Measurements from ENCODE around the gene SLC2A6. TPM values are rescaled to one million over a fixed set of nuclear protein-coding genes. Genes with fewer than 3 reads are reported as not detected.
A peak's percentile ranks its signal among the peaks of the same experiment; 100 is the strongest.

Gene SLC2A6
- total RNA-seq, 1 donor from 2014 or later: 10.5 TPM

DNA sequence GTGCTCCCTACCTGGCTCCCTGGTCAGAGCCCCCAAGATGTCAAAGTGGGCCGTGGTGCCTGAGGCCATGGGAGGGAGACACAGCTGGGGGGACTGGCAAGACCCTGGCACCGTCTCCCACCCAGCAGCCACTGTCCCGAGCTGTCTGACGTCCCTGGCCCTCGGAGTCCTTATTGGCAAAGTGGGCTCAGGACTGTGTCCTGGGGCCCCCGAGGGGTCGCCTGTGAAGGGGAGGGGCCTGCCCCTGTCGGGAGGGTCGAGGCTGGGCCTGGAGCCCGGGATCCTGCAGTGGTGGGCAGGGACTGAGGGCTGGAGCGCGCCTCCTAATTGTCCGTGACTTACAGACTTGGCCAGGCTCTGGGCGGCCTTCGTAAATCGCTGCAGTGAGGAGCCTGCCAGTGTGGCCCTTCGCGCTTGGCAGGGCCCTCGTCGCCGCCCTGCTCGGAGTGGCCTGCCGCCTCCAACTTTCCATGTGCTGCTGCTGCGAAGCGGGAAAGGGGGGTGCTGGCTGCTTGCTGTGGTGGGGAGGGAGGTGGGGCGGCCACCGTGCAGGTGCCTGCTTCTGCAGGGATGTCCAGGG, 32.1 kb upstream of the SLC2A6 start:
- TF ChIP-seq, protein P1, sequence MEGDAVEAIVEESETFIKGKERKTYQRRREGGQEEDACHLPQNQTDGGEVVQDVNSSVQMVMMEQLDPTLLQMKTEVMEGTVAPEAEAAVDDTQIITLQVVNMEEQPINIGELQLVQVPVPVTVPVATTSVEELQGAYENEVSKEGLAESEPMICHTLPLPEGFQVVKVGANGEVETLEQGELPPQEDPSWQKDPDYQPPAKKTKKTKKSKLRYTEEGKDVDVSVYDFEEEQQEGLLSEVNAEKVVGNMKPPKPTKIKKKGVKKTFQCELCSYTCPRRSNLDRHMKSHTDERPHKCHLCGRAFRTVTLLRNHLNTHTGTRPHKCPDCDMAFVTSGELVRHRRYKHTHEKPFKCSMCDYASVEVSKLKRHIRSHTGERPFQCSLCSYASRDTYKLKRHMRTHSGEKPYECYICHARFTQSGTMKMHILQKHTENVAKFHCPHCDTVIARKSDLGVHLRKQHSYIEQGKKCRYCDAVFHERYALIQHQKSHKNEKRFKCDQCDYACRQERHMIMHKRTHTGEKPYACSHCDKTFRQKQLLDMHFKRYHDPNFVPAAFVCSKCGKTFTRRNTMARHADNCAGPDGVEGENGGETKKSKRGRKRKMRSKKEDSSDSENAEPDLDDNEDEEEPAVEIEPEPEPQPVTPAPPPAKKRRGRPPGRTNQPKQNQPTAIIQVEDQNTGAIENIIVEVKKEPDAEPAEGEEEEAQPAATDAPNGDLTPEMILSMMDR (IDR thresholded peaks at IDR 0.05): no peak
- no peak for DNase-seq
- no peaks in the 10 kb centered on the region for H3K9me3 ChIP-seq
- H3K4me3 ChIP-seq: no peak overlapping the region
- no peak for ATAC-seq
- H3K27ac ChIP-seq: no peak overlapping the region
- intact Hi-C loops (cut with DNase I): no loop called here
- H3K4me1 ChIP-seq: peaks cover 29% of the 10 kb centered on the region
- peaks cover 8% of the 10 kb centered on the region for H3K27me3 ChIP-seq (ENCODE audit: low read depth)
- no peaks in the 10 kb centered on the region for H3K36me3 ChIP-seq

- Histone ChIP-seq H3K36me3 (no peaks in the 10 kb centered on the region), H3K27ac (peak overlapping the region; percentile 24), H3K4me1 (peaks cover 32% of the 10 kb centered on the region), H3K27me3 (ENCODE audit: low read depth) (peaks cover under 1% of the 10 kb centered on the region), H3K4me3 (no peak overlapping the region), H3K9me3 (no peaks in the 10 kb centered on the region)
- intact Hi-C loops (cut with DNase I): no loop called here
- DNase-seq (no peak), ATAC-seq (peak; percentile 49 to 68)
- TF ChIP-seq, protein P1 (IDR thresholded peaks at IDR 0.05): no peak
Observed at GRCh38 chr9:133509179-133510083, 30.5 kb upstream of the SLC2A6 start.

- intact Hi-C loops (cut with DNase I): no loop called here
- Histone ChIP-seq H3K27me3 (ENCODE audit: low read depth) (no peaks in the 10 kb centered on the region), H3K4me1 (peaks cover 31% of the 10 kb centered on the region), H3K4me3 (no peak overlapping the region), H3K9me3 (no peaks in the 10 kb centered on the region), H3K36me3 (no peaks in the 10 kb centered on the region), H3K27ac (no peak overlapping the region)
- TF ChIP-seq, protein P1 (IDR thresholded peaks at IDR 0.05): no peak
- ATAC-seq: no peak
- no peak for DNase-seq
Observed at GRCh38 chr9:133508046-133508445, 29.1 kb upstream of the SLC2A6 start.

DNA sequence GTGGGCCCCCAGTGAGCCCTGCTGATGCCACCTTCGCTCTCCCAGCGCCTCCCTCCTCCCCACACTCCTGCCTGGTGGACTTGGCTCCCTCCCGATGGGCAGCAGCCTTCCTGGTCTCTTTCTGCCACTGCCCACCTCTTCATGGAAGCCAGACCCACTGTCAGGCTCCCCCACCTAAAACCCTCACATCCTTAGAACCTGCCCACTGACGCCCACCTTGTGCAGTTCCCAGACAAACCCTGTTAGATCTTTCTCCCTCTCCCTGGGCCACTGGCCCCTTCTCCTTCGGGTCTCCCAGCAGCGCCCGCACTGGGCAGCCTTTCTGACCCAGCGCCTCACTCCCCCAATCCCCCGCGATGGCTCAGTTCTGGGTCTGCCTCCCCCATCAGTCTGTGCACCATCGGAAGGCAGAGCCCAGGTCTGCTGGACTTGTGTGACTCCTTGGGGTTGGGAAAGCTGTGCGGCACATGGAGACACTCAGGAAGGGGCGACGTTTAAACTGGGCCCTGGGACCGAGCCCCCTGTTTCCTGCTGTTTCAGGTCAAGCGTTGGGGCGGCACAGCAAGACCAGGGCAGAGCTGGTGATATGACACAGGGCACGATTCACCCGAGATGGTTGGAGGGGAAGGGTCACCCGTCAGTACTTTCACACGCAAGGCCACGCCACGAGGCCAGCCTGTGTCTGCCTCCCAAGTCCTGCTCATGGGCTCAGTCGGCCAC, 28.5 kb upstream of the SLC2A6 start:
- peaks cover 2% of the 10 kb centered on the region for H3K9me3 ChIP-seq
- H3K4me3 ChIP-seq: no peak overlapping the region
- DNase-seq (no peak), ATAC-seq (no peak)
- intact Hi-C loops (cut with DNase I): no loop called here
- TF ChIP-seq, protein P1 (IDR thresholded peaks at IDR 0.05): no peak
- H3K4me1 ChIP-seq: peaks cover 31% of the 10 kb centered on the region
- H3K27me3 ChIP-seq (ENCODE audit: low read depth): no peaks in the 10 kb centered on the region
- H3K36me3 ChIP-seq: no peaks in the 10 kb centered on the region
- H3K27ac ChIP-seq: peak overlapping the region; percentile 69

DNA sequence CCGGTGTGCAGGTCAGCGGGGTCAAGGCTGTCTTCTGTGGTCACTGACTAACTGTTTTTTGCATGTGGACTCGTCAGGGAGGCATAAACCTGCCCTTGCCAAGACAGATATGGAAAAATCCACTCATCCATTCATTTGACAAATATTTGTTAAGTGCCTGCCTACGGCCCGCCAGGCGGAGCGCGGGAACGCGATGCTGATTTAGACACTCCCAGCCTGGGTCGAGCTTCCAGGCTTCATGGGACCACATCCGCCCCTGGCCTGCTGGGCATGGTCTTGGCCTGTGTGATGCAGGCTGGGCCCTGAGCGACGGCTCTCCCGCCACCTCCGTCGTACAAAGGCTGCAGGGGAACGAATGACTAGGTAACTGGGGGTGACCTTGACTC, 27.7 kb upstream of the SLC2A6 start:
- H3K4me1 ChIP-seq: peaks cover 31% of the 10 kb centered on the region
- H3K27me3 ChIP-seq (ENCODE audit: low read depth): no peaks in the 10 kb centered on the region
- H3K27ac ChIP-seq: peak overlapping the region; percentile 69
- no peaks in the 10 kb centered on the region for H3K36me3 ChIP-seq
- TF ChIP-seq, protein P1 (IDR thresholded peaks at IDR 0.05): no peak
- peaks cover 9% of the 10 kb centered on the region for H3K9me3 ChIP-seq
- no peak for DNase-seq
- H3K4me3 ChIP-seq: no peak overlapping the region
- intact Hi-C loops (cut with DNase I): no loop called here
- ATAC-seq: peak; percentile 51 to 65
